Neural cell (in vitro differentiated cells): ENCODE measurements around the gene CCDC12. TPM values are rescaled to one million over a fixed set of nuclear protein-coding genes. Genes with fewer than 3 reads are reported as not detected.

Source experiments
- H2AFZ ChIP-seq: fragments of 200-600, 300-800 bp; sonication (generic), shearing (Covaris generic); 2 replicates; pipeline ENCODE4 v1.6.0; 2014; ENCODE audit warnings: low read depth, mild to moderate bottlenecking, antibody characterized with exemption, low read length, moderate library complexity
- H3F3A ChIP-seq: fragments of 200-600 bp; shearing (Covaris generic); 2 replicates; pipeline ENCODE4 v1.6.1; 2016; ENCODE audit warnings: mild to moderate bottlenecking, moderate library complexity, mixed read lengths, antibody characterized with exemption, low read length; ENCODE audit not compliant: insufficient read depth, poor library complexity, severe bottlenecking
- H3K27ac ChIP-seq: fragments of 200-600, 300-800 bp; sonication (generic), shearing (Covaris generic); 2 replicates; pipeline ENCODE4 v1.5.1; 2014; ENCODE audit warnings: mild to moderate bottlenecking, low read length, moderate library complexity
- H3K27me3 ChIP-seq: fragments of 300-800, 200-600 bp; sonication (generic), shearing (Covaris generic); 2 replicates; pipeline ENCODE4 v1.6.0; 2014; ENCODE audit warnings: mild to moderate bottlenecking, low read depth, low read length, moderate library complexity; ENCODE audit not compliant: insufficient read depth
- H3K36me3 ChIP-seq: fragments of 300-800, 200-600 bp; sonication (generic), shearing (Covaris generic); 2 replicates; pipeline ENCODE4 v1.5.1; 2014; ENCODE audit warnings: mild to moderate bottlenecking, antibody characterized with exemption, low read length, moderate library complexity; ENCODE audit not compliant: insufficient read depth
- H3K4me2 ChIP-seq: fragments of 300-800, 200-600 bp; sonication (generic), shearing (Covaris generic); 2 replicates; pipeline ENCODE4 v1.6.0; 2014; ENCODE audit warnings: mild to moderate bottlenecking, low read length
- H3K4me3 ChIP-seq: fragments of 300-800, 200-600 bp; sonication (generic), shearing (Covaris generic); 2 replicates; pipeline ENCODE4 v1.5.1; 2014; ENCODE audit warnings: mild to moderate bottlenecking, low read length, moderate library complexity
- H3K79me2 ChIP-seq: fragments of 200-600 bp; shearing (Covaris generic); replicated peaks from 2 replicates; pipeline ENCODE4 v1.6.0; 2014; ENCODE audit warnings: mild to moderate bottlenecking, low read length, moderate library complexity; ENCODE audit not compliant: insufficient read depth
- H3K9ac ChIP-seq: fragments of 300-800, 200-600 bp; sonication (generic), shearing (Covaris generic); 2 replicates; pipeline ENCODE4 v1.6.1; 2016; ENCODE audit warnings: mild to moderate bottlenecking, low read length, mixed read lengths
- H3K9me2 ChIP-seq: fragments of 200-600 bp; shearing (Covaris generic); 2 replicates; pipeline ENCODE4 v1.6.1; 2016; ENCODE audit warnings: mild to moderate bottlenecking, low read length, mixed read lengths; ENCODE audit not compliant: insufficient read depth
- H3K9me3 ChIP-seq: fragments of 200-600, 300-800 bp; sonication (generic), shearing (Covaris generic); 2 replicates; pipeline ENCODE4 v1.6.1; 2016; ENCODE audit warnings: mild to moderate bottlenecking, mixed run types, low read length, moderate library complexity, mixed read lengths
- H4K20me1 ChIP-seq: fragments of 200-600 bp; shearing (Covaris generic); 2 replicates; pipeline ENCODE4 v1.6.1; 2016; ENCODE audit warnings: mild to moderate bottlenecking, mixed run types; ENCODE audit not compliant: insufficient read depth
- EP300 ChIP-seq: fragments of 450-650 bp; conservative IDR thresholded peaks from 2 replicates; pipeline ENCODE4 v1.6.1; 2014; ENCODE audit warnings: antibody characterized with exemption, mild to moderate bottlenecking, moderate library complexity; ENCODE audit not compliant: poor library complexity, severe bottlenecking
- EZH2 ChIP-seq: fragments of 200-600, 300-800 bp; shearing (Covaris generic), sonication (generic); IDR thresholded peaks from 2 replicates; pipeline ENCODE4 v1.6.1; 2014; ENCODE audit warnings: antibody characterized with exemption, low read length, borderline replicate concordance, mild to moderate bottlenecking; ENCODE audit not compliant: insufficient read depth, poor library complexity, severe bottlenecking
- MXI1 ChIP-seq: fragments of 450-650 bp; conservative IDR thresholded peaks from 2 replicates; pipeline ENCODE4 v1.6.1; 2014; ENCODE audit warnings: antibody characterized with exemption, mild to moderate bottlenecking; ENCODE audit not compliant: poor library complexity, severe bottlenecking
- POLR2AphosphoS5 ChIP-seq: IDR thresholded peaks from 2 replicates; pipeline ENCODE4 v1.6.1; 2012
- RAD21 ChIP-seq: fragments of 450-650 bp; conservative IDR thresholded peaks from 2 replicates; pipeline ENCODE4 v1.6.1; 2014; ENCODE audit warnings: antibody characterized with exemption, mild to moderate bottlenecking, moderate library complexity
- SMC3 ChIP-seq: fragments of 450-650 bp; conservative IDR thresholded peaks from 2 replicates; pipeline ENCODE4 v1.6.1; 2014; ENCODE audit warnings: antibody characterized with exemption, mild to moderate bottlenecking, moderate library complexity; ENCODE audit not compliant: poor library complexity
- TAF1 ChIP-seq: IDR thresholded peaks from 2 replicates; pipeline ENCODE4 v1.6.1; 2012; ENCODE audit warnings: low read depth
- polyA plus RNA-seq: library from polyadenylated mRNA; depleted of rRNA; stranded (reverse); fragments of >200 nt; gene quantifications from 2 replicates; pipeline ENCODE4 v1.2.3, GENCODE V29; 2014
- TF ChIP-seq, protein P1 (sequence below): fragments of 450-650 bp; IDR thresholded peaks from 2 replicates; pipeline ENCODE4 v1.5.1; 2014; ENCODE audit warnings: antibody characterized with exemption, mild to moderate bottlenecking, moderate library complexity; ENCODE audit not compliant: poor library complexity, severe bottlenecking
- TF ChIP-seq, protein P2 (sequence below): IDR thresholded peaks from 2 replicates; pipeline ENCODE4 v1.6.1; 2012; ENCODE audit warnings: borderline replicate concordance

CCDC12 gene
- polyA plus RNA-seq, 1 donor from 2014 or later: 46.4 TPM

DNA sequence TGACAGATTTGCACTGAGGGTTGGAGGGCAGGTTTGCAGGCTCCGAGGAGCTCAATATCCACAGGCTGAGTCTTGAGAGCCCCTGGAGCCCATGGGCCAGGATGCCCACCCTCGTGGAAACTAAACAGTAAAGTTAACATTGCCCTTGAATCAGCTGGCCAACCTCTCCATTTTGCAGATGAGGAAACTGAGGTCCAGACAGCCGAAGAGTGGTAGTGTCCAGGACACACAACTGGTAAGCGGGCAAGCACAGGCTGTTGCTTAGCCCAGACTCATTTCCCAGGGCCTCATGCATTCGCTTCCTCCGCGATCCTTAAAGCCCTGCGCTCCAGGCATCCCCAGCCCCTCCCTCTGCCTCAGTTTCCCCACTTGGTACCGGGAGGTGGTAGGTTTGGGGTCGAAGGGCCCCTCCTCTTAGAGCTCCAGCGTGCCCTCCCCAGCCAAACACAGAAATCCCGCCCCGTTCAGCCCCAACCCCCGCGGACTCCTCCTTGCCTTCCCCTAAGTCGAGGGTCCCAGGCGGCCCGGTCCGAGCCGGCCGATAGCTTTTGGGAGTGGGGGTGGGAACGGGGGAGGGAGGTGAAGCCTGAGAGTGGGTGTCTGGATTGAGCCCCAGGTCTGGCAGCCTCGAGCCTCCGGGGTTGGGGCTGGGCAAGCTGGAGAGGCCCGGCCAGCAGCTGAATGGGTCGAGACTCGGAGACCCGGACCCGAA, 95.5 kb downstream of the CCDC12 start:
- TF ChIP-seq, protein P1, sequence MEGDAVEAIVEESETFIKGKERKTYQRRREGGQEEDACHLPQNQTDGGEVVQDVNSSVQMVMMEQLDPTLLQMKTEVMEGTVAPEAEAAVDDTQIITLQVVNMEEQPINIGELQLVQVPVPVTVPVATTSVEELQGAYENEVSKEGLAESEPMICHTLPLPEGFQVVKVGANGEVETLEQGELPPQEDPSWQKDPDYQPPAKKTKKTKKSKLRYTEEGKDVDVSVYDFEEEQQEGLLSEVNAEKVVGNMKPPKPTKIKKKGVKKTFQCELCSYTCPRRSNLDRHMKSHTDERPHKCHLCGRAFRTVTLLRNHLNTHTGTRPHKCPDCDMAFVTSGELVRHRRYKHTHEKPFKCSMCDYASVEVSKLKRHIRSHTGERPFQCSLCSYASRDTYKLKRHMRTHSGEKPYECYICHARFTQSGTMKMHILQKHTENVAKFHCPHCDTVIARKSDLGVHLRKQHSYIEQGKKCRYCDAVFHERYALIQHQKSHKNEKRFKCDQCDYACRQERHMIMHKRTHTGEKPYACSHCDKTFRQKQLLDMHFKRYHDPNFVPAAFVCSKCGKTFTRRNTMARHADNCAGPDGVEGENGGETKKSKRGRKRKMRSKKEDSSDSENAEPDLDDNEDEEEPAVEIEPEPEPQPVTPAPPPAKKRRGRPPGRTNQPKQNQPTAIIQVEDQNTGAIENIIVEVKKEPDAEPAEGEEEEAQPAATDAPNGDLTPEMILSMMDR: no peak
- no peak for TF ChIP-seq SMC3
- TF ChIP-seq, protein P2, sequence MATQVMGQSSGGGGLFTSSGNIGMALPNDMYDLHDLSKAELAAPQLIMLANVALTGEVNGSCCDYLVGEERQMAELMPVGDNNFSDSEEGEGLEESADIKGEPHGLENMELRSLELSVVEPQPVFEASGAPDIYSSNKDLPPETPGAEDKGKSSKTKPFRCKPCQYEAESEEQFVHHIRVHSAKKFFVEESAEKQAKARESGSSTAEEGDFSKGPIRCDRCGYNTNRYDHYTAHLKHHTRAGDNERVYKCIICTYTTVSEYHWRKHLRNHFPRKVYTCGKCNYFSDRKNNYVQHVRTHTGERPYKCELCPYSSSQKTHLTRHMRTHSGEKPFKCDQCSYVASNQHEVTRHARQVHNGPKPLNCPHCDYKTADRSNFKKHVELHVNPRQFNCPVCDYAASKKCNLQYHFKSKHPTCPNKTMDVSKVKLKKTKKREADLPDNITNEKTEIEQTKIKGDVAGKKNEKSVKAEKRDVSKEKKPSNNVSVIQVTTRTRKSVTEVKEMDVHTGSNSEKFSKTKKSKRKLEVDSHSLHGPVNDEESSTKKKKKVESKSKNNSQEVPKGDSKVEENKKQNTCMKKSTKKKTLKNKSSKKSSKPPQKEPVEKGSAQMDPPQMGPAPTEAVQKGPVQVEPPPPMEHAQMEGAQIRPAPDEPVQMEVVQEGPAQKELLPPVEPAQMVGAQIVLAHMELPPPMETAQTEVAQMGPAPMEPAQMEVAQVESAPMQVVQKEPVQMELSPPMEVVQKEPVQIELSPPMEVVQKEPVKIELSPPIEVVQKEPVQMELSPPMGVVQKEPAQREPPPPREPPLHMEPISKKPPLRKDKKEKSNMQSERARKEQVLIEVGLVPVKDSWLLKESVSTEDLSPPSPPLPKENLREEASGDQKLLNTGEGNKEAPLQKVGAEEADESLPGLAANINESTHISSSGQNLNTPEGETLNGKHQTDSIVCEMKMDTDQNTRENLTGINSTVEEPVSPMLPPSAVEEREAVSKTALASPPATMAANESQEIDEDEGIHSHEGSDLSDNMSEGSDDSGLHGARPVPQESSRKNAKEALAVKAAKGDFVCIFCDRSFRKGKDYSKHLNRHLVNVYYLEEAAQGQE: no peak
- H3K9ac ChIP-seq: no peak overlapping the region
- no peaks in the 10 kb centered on the region for H4K20me1 ChIP-seq
- peak overlapping the region; percentile 70 for H3K4me3 ChIP-seq
- peaks cover 45% of the 10 kb centered on the region for H3K27me3 ChIP-seq
- H2AFZ ChIP-seq: no peak overlapping the region
- no peaks in the 10 kb centered on the region for H3F3A ChIP-seq
- no peaks in the 10 kb centered on the region for H3K79me2 ChIP-seq
- no peak overlapping the region for H3K27ac ChIP-seq
- H3K9me3 ChIP-seq: no peaks in the 10 kb centered on the region
- H3K4me2 ChIP-seq: no peak overlapping the region
- H3K9me2 ChIP-seq: no peaks in the 10 kb centered on the region
- no peaks in the 10 kb centered on the region for H3K36me3 ChIP-seq

DNA sequence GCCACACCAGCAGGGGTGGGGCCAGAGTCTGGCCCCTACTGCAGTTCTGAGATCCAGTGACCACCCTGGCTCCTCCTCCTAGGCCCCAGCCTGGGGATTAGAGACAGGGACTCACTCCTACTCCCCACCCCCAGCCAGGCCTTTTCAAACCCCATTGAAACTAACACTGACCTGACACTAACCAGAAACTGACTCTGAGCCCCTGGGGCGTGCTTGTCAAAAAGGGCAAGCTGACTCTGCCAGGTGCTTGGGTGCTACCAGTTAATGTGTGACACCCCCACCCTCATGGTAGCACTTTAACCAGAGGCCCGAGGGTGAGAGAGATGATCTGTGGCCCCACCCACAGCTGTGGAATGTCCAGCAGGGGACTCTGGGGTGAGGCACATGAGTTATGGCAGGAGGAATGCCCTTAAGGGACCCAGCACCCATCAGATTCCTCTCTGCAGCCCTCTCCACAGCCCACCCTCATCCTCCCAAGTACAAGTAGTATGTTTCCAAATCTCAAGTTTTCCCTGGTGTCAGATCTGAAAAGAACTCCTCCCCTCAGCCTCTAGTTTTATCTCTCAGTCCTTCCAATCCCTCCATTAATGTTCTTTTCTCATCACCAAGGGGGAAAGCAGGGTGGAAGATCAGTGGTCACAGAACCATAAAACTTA, 97.6 kb downstream of the CCDC12 start:
- peaks cover 30% of the 10 kb centered on the region for H3K27me3 ChIP-seq
- H3F3A ChIP-seq: no peaks in the 10 kb centered on the region
- TF ChIP-seq SMC3 (no peak), EZH2 (no peak), POLR2AphosphoS5 (no peak), EP300 (no peak), TAF1 (no peak), MXI1 (no peak), RAD21 (no peak)
- TF ChIP-seq, protein P1: no peak
- TF ChIP-seq, protein P2: no peak
- H3K36me3 ChIP-seq: no peaks in the 10 kb centered on the region
- no peak overlapping the region for H3K27ac ChIP-seq
- H3K79me2 ChIP-seq: no peaks in the 10 kb centered on the region
- H3K9me2 ChIP-seq: no peaks in the 10 kb centered on the region
- H3K4me3 ChIP-seq: no peak overlapping the region
- H3K9me3 ChIP-seq: no peaks in the 10 kb centered on the region
- H4K20me1 ChIP-seq: no peaks in the 10 kb centered on the region
- no peak overlapping the region for H3K9ac ChIP-seq
- H2AFZ ChIP-seq: no peak overlapping the region
- no peak overlapping the region for H3K4me2 ChIP-seq
